HepG2 (cell line): ENCODE measurements around the gene SSBP4. TPM values are rescaled to one million over a fixed set of nuclear protein-coding genes. Genes with fewer than 3 reads are reported as not detected.

Experiments used
- ARNT ChIP-seq: fragments of 450-650 bp; IDR thresholded peaks from 2 replicates; pipeline ENCODE4 v1.6.1; 2017
- BRD4 ChIP-seq: sonication (generic); formaldehyde crosslinking; IDR thresholded peaks from 2 replicates; pipeline ENCODE4 v1.4.0; 2020; ENCODE audit warnings: missing genetic modification reagents
- CAMTA2 ChIP-seq: sonication (generic); formaldehyde crosslinking; IDR thresholded peaks from 2 replicates; pipeline ENCODE4 v1.4.0; 2020; ENCODE audit warnings: mild to moderate bottlenecking, missing genetic modification reagents, borderline replicate concordance
- NCOA2 ChIP-seq: sonication (generic); formaldehyde crosslinking; IDR thresholded peaks from 2 replicates; pipeline ENCODE4 v1.8.0; 2022; ENCODE audit warnings: inconsistent platforms
- ZNF230 ChIP-seq: sonication (generic); formaldehyde crosslinking; IDR thresholded peaks from 2 replicates; pipeline ENCODE4 v1.4.0; 2020; ENCODE audit warnings: mild to moderate bottlenecking, missing genetic modification reagents
- ZNF33A ChIP-seq: sonication (generic); formaldehyde crosslinking; IDR thresholded peaks from 2 replicates; pipeline ENCODE4 v1.5.1; 2020; ENCODE audit warnings: missing genetic modification reagents, mild to moderate bottlenecking, moderate library complexity, borderline replicate concordance
- ZNF34 ChIP-seq: sonication (generic); formaldehyde crosslinking; IDR thresholded peaks from 2 replicates; pipeline ENCODE4 v1.4.0; 2020; ENCODE audit warnings: mild to moderate bottlenecking, missing genetic modification reagents, borderline replicate concordance
- ZNF510 ChIP-seq: sonication (generic); formaldehyde crosslinking; IDR thresholded peaks from 2 replicates; pipeline ENCODE4 v1.4.0; 2020; ENCODE audit warnings: low read depth, mild to moderate bottlenecking, missing genetic modification reagents
- ZNF775 ChIP-seq: sonication (generic); formaldehyde crosslinking; IDR thresholded peaks from 2 replicates; pipeline ENCODE4 v1.4.0; 2020; ENCODE audit warnings: missing genetic modification reagents, mild to moderate bottlenecking, moderate library complexity, borderline replicate concordance
- ZNF781 ChIP-seq: sonication (generic); formaldehyde crosslinking; IDR thresholded peaks from 2 replicates; pipeline ENCODE4 v1.5.1; 2020; ENCODE audit warnings: borderline replicate concordance, mild to moderate bottlenecking, missing genetic modification reagents; ENCODE audit errors: not compliant biosample characterization
- polyA plus RNA-seq, 8 experiments: library from polyadenylated mRNA; depleted of rRNA in 3 of 8; stranded (reverse) in 7 of 8; unstranded in 1 of 8; fragments of >200 nt; fragmentation: Illumina TruSeq in 4 of 8; extraction: Trizol in 4 of 8; gene quantifications; 2 replicates each; pipeline versions ENCODE4 v1.2.1 to v1.2.3, GENCODE V29; 2011 to 2016; ENCODE audit warnings: low read depth in 4 of 8, missing spikeins in 1 of 8, mixed read lengths in 1 of 8; ENCODE audit not compliant: insufficient read depth in 1 of 8
- total RNA-seq, 5 experiments: library from RNA; depleted of rRNA; stranded (reverse); fragments of >200 nt; fragmentation: Illumina TruSeq; extraction: Trizol; gene quantifications; 2 replicates each; pipeline ENCODE4 v1.2.3, GENCODE V29; 2016; ENCODE audit warnings: low read depth in 1 of 5
- TF ChIP-seq, protein P1 (sequence below): sonication (generic); formaldehyde crosslinking; IDR thresholded peaks from 2 replicates; pipeline ENCODE4 v1.4.0; 2020; ENCODE audit warnings: missing genetic modification reagents
- TF ChIP-seq, protein P2 (sequence below): sonication (generic); formaldehyde crosslinking; IDR thresholded peaks from 2 replicates; pipeline ENCODE4 v1.8.1; 2023; ENCODE audit warnings: missing genetic modification reagents, inconsistent platforms, borderline replicate concordance
- TF ChIP-seq, protein P3 (sequence below): sonication (generic); formaldehyde crosslinking; IDR thresholded peaks from 2 replicates; pipeline ENCODE4 v1.5.1; 2020; ENCODE audit warnings: missing genetic modification reagents, mild to moderate bottlenecking, borderline replicate concordance
- TF ChIP-seq, protein P4 (sequence below): sonication (generic); formaldehyde crosslinking; IDR thresholded peaks from 2 replicates; pipeline ENCODE4 v1.4.0; 2020; ENCODE audit warnings: low read depth, missing genetic modification reagents
- TF ChIP-seq, protein P5 (sequence below): sonication (generic); formaldehyde crosslinking; IDR thresholded peaks from 2 replicates; pipeline ENCODE4 v1.5.0; 2020; ENCODE audit warnings: missing genetic modification reagents, mild to moderate bottlenecking, borderline replicate concordance

SSBP4 gene
- total and polyA plus RNA-seq, 2 of the 13 experiments (the other 11 are each of a cell fraction or from before 2014, with no cell fraction given), result 20.8 to 39.5 TPM

DNA sequence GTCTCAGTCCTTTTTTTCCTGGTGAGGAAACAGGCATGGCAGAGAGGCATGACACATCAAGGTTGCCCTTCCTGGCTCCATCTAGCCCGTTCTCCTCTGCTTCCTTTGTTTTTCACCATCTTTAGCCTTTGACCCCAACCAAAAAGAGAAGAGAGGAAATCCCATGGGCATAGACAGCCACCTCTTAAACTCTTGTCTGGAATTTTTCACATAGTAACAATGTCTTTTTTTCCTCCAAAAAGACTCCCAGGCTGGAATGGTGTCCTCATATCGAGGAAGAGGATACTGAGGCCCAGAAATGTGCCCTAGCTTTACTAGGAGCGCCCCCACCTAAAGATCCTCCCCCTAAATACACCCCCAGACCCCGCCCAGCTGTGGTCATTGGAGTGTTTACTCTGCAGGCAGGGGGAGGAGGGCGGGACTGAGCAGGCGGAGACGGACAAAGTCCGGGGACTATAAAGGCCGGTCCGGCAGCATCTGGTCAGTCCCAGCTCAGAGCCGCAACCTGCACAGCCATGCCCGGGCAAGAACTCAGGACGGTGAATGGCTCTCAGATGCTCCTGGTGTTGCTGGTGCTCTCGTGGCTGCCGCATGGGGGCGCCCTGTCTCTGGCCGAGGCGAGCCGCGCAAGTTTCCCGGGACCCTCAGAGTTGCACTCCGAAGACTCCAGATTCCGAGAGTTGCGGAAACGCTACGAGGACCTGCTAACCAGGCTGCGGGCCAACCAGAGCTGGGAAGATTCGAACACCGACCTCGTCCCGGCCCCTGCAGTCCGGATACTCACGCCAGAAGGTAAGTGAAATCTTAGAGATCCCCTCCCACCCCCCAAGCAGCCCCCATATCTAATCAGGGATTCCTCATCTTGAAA is 33.3 kb upstream of the SSBP4 start, which contains the start of gene GDF15 (continued):
- TF ChIP-seq, protein P1, sequence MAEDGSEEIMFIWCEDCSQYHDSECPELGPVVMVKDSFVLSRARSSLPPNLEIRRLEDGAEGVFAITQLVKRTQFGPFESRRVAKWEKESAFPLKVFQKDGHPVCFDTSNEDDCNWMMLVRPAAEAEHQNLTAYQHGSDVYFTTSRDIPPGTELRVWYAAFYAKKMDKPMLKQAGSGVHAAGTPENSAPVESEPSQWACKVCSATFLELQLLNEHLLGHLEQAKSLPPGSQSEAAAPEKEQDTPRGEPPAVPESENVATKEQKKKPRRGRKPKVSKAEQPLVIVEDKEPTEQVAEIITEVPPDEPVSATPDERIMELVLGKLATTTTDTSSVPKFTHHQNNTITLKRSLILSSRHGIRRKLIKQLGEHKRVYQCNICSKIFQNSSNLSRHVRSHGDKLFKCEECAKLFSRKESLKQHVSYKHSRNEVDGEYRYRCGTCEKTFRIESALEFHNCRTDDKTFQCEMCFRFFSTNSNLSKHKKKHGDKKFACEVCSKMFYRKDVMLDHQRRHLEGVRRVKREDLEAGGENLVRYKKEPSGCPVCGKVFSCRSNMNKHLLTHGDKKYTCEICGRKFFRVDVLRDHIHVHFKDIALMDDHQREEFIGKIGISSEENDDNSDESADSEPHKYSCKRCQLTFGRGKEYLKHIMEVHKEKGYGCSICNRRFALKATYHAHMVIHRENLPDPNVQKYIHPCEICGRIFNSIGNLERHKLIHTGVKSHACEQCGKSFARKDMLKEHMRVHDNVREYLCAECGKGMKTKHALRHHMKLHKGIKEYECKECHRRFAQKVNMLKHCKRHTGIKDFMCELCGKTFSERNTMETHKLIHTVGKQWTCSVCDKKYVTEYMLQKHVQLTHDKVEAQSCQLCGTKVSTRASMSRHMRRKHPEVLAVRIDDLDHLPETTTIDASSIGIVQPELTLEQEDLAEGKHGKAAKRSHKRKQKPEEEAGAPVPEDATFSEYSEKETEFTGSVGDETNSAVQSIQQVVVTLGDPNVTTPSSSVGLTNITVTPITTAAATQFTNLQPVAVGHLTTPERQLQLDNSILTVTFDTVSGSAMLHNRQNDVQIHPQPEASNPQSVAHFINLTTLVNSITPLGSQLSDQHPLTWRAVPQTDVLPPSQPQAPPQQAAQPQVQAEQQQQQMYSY (CRISPR knock-in tag), result peak; percentile 73
- TF ChIP-seq ZNF34 (CRISPR knock-in tag) (peak; percentile 92; the same call in 1 of the 2 replicates), ARNT (no peak), ZNF33A (CRISPR knock-in tag) (peak; percentile 86; the same call in 1 of the 2 replicates), NCOA2 (CRISPR knock-in tag) (peak; percentile 85), ZNF775 (CRISPR knock-in tag) (peak; percentile 96), BRD4 (CRISPR knock-in tag) (peak; percentile 87), ZNF510 (peak; percentile 98), ZNF781 (CRISPR knock-in tag) (no peak), CAMTA2 (CRISPR knock-in tag) (no peak), ZNF230 (CRISPR knock-in tag) (peak; percentile 88)
- TF ChIP-seq, protein P2, sequence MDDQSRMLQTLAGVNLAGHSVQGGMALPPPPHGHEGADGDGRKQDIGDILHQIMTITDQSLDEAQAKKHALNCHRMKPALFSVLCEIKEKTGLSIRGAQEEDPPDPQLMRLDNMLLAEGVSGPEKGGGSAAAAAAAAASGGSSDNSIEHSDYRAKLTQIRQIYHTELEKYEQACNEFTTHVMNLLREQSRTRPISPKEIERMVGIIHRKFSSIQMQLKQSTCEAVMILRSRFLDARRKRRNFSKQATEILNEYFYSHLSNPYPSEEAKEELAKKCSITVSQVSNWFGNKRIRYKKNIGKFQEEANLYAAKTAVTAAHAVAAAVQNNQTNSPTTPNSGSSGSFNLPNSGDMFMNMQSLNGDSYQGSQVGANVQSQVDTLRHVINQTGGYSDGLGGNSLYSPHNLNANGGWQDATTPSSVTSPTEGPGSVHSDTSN (CRISPR knock-in tag), result peak; percentile 86; the same call in 1 of the 2 replicates
- TF ChIP-seq, protein P3, sequence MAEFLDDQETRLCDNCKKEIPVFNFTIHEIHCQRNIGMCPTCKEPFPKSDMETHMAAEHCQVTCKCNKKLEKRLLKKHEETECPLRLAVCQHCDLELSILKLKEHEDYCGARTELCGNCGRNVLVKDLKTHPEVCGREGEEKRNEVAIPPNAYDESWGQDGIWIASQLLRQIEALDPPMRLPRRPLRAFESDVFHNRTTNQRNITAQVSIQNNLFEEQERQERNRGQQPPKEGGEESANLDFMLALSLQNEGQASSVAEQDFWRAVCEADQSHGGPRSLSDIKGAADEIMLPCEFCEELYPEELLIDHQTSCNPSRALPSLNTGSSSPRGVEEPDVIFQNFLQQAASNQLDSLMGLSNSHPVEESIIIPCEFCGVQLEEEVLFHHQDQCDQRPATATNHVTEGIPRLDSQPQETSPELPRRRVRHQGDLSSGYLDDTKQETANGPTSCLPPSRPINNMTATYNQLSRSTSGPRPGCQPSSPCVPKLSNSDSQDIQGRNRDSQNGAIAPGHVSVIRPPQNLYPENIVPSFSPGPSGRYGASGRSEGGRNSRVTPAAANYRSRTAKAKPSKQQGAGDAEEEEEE, result no peak
- TF ChIP-seq, protein P4, sequence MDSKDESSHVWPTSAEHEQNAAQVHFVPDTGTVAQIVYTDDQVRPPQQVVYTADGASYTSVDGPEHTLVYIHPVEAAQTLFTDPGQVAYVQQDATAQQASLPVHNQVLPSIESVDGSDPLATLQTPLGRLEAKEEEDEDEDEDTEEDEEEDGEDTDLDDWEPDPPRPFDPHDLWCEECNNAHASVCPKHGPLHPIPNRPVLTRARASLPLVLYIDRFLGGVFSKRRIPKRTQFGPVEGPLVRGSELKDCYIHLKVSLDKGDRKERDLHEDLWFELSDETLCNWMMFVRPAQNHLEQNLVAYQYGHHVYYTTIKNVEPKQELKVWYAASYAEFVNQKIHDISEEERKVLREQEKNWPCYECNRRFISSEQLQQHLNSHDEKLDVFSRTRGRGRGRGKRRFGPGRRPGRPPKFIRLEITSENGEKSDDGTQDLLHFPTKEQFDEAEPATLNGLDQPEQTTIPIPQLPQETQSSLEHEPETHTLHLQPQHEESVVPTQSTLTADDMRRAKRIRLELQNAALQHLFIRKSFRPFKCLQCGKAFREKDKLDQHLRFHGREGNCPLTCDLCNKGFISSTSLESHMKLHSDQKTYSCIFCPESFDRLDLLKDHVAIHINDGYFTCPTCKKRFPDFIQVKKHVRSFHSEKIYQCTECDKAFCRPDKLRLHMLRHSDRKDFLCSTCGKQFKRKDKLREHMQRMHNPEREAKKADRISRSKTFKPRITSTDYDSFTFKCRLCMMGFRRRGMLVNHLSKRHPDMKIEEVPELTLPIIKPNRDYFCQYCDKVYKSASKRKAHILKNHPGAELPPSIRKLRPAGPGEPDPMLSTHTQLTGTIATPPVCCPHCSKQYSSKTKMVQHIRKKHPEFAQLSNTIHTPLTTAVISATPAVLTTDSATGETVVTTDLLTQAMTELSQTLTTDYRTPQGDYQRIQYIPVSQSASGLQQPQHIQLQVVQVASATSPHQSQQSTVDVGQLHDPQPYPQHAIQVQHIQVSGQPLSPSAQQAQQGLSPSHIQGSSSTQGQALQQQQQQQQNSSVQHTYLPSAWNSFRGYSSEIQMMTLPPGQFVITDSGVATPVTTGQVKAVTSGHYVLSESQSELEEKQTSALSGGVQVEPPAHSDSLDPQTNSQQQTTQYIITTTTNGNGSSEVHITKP (CRISPR knock-in tag), result peak; percentile 82
- TF ChIP-seq, protein P5, sequence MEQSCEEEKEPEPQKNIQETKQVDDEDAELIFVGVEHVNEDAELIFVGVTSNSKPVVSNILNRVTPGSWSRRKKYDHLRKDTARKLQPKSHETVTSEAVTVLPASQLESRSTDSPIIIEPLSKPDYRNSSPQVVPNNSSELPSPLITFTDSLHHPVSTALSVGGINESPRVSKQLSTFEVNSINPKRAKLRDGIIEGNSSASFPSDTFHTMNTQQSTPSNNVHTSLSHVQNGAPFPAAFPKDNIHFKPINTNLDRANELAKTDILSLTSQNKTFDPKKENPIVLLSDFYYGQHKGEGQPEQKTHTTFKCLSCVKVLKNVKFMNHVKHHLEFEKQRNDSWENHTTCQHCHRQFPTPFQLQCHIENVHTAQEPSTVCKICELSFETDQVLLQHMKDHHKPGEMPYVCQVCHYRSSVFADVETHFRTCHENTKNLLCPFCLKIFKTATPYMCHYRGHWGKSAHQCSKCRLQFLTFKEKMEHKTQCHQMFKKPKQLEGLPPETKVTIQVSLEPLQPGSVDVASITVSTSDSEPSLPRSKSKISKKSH (CRISPR knock-in tag), result peak; percentile 93; the same call in 1 of the 2 replicates
